Glutamatergic neuron (in vitro differentiated cells): ENCODE results near the gene CA4. TPM values are rescaled to one million over a fixed set of nuclear protein-coding genes. Genes with fewer than 3 reads are reported as not detected.

Source experiments
- DNase-seq: peaks from one replicate; pipeline ENCODE4 v3.0.0; 2022
- H3K27ac Mint-ChIP-seq: one replicate; pipeline ENCODE4 v1.8.0; 2020; ENCODE audit warnings: mild to moderate bottlenecking, mixed read lengths, inconsistent platforms; ENCODE audit not compliant: unreplicated experiment
- H3K27me3 Mint-ChIP-seq: one replicate; pipeline ENCODE4 v1.8.0; 2020; ENCODE audit warnings: mild to moderate bottlenecking, moderate library complexity, mixed read lengths, inconsistent platforms; ENCODE audit not compliant: unreplicated experiment
- H3K36me3 Mint-ChIP-seq: one replicate; pipeline ENCODE4 v1.8.0; 2020; ENCODE audit warnings: mild to moderate bottlenecking, mixed read lengths, inconsistent platforms; ENCODE audit not compliant: unreplicated experiment
- H3K4me1 Mint-ChIP-seq: one replicate; pipeline ENCODE4 v1.8.0; 2020; ENCODE audit warnings: mild to moderate bottlenecking, low read depth, mixed read lengths, inconsistent platforms; ENCODE audit not compliant: unreplicated experiment
- H3K4me3 Mint-ChIP-seq: one replicate; pipeline ENCODE4 v1.8.0; 2020; ENCODE audit warnings: mild to moderate bottlenecking, mixed read lengths, inconsistent platforms; ENCODE audit not compliant: unreplicated experiment
- H3K9me3 Mint-ChIP-seq: one replicate; pipeline ENCODE4 v1.8.0; 2020; ENCODE audit warnings: mild to moderate bottlenecking, moderate library complexity, mixed read lengths, inconsistent platforms; ENCODE audit not compliant: unreplicated experiment
- CTCF ChIP-seq: fragments of 200-600 bp; sonication (generic); IDR thresholded peaks from one replicate; pipeline ENCODE4 v1.5.0; 2021; ENCODE audit not compliant: partially characterized antibody, unreplicated experiment
- total RNA-seq: library from RNA; stranded (reverse); fragmentation: NEBNext Ultra II Directional; extraction: Animal tissue kit (Norgen Biotek cat#: 25700); gene quantifications from one replicate; pipeline ENCODE4 v1.2.1, GENCODE V29; 2021; ENCODE audit not compliant: unreplicated experiment

CA4 gene
- total RNA-seq, 1 donor from 2014 or later, result 0.98 TPM

- no peak for TF ChIP-seq CTCF
- peak overlapping the region; percentile 78 for H3K4me3 Mint-ChIP-seq
- peaks cover 3% of the 10 kb centered on the region for H3K9me3 Mint-ChIP-seq
- H3K27me3 Mint-ChIP-seq, result peaks cover 9% of the 10 kb centered on the region
- peaks cover 27% of the 10 kb centered on the region for H3K4me1 Mint-ChIP-seq
- H3K36me3 Mint-ChIP-seq, result no peaks in the 10 kb centered on the region
- H3K27ac Mint-ChIP-seq, result peak overlapping the region; percentile 62
- DNase-seq, result peak; percentile 25
These were observed 11.2 kb downstream of the CA4 start for GRCh38 chr17:60160829-60161501.

GRCh38 chr17:60161598-60162330, 12.0 kb downstream of the CA4 start:
- Mint-ChIP-seq H3K4me3 (peak overlapping the region; percentile 34), H3K27ac (no peak overlapping the region), H3K4me1 (peaks cover 21% of the 10 kb centered on the region), H3K9me3 (peaks cover 3% of the 10 kb centered on the region), H3K27me3 (peaks cover 6% of the 10 kb centered on the region), H3K36me3 (no peaks in the 10 kb centered on the region)
- DNase-seq, result peak; percentile 61
- TF ChIP-seq CTCF, result no peak

- Mint-ChIP-seq H3K36me3 (no peaks in the 10 kb centered on the region), H3K27ac (peak overlapping the region; percentile 28), H3K4me1 (peaks cover 19% of the 10 kb centered on the region), H3K4me3 (no peak overlapping the region), H3K27me3 (peaks cover 6% of the 10 kb centered on the region), H3K9me3 (peaks cover 3% of the 10 kb centered on the region)
- DNase-seq, result no peak
- TF ChIP-seq CTCF, result no peak
These were observed 13.5 kb downstream of the CA4 start for GRCh38 chr17:60163108-60163784.

- no peak for TF ChIP-seq CTCF
- peaks cover 19% of the 10 kb centered on the region for H3K4me1 Mint-ChIP-seq
- H3K9me3 Mint-ChIP-seq, result peaks cover 3% of the 10 kb centered on the region
- no peak for DNase-seq
- no peak overlapping the region for H3K27ac Mint-ChIP-seq
- H3K27me3 Mint-ChIP-seq, result peaks cover 6% of the 10 kb centered on the region
- H3K36me3 Mint-ChIP-seq, result no peaks in the 10 kb centered on the region
- no peak overlapping the region for H3K4me3 Mint-ChIP-seq
These were observed 14.4 kb downstream of the CA4 start for GRCh38 chr17:60164164-60164563.

GRCh38 chr17:60164697-60165096, 14.9 kb downstream of the CA4 start:
- no peak for DNase-seq
- Mint-ChIP-seq H3K9me3 (peaks cover 3% of the 10 kb centered on the region), H3K27ac (no peak overlapping the region), H3K27me3 (peaks cover 6% of the 10 kb centered on the region), H3K36me3 (no peaks in the 10 kb centered on the region), H3K4me3 (no peak overlapping the region), H3K4me1 (peaks cover 20% of the 10 kb centered on the region)
- TF ChIP-seq CTCF, result no peak
